ENCODE results near the gene CAPN14. TPM values are rescaled to one million over a fixed set of nuclear protein-coding genes. Genes with fewer than 3 reads are reported as not detected.

CAPN14 gene
- total RNA-seq, 1 donor from 2014 or later: 0.14 TPM

- no peaks in the 10 kb centered on the region for H3K9me3 ChIP-seq (ENCODE audit: insufficient read depth, low read depth, low read length)
- peaks cover 4% of the 10 kb centered on the region for H4K20me1 ChIP-seq (ENCODE audit: insufficient read depth, low read length)
- H2AFZ ChIP-seq (ENCODE audit: low read depth, low read length): no peak overlapping the region
- H3K27ac ChIP-seq (ENCODE audit: low read depth, low read length): no peak overlapping the region
- H3K27me3 ChIP-seq (ENCODE audit: insufficient read depth, low read length): no peaks in the 10 kb centered on the region
- Mint-ChIP-seq H3K27ac (ENCODE audit: unreplicated experiment) (no peak overlapping the region), H3K4me3 (ENCODE audit: unreplicated experiment) (no peak overlapping the region), H3K4me1 (ENCODE audit: low read depth, unreplicated experiment) (no peaks in the 10 kb centered on the region), H3K27me3 (ENCODE audit: low read depth, unreplicated experiment) (no peaks in the 10 kb centered on the region), H3K36me3 (ENCODE audit: low read depth, unreplicated experiment) (peaks cover 30% of the 10 kb centered on the region), H3K9me3 (ENCODE audit: unreplicated experiment) (no peaks in the 10 kb centered on the region)
- TF ChIP-seq EZH2 (IDR thresholded peaks at IDR 0.05; ENCODE audit: insufficient read depth, low read length): no peak
- TF ChIP-seq CTCF (IDR thresholded peaks at IDR 0.05; ENCODE audit: insufficient read depth, low read depth, low read length): no peak
- H3K4me1 ChIP-seq (ENCODE audit: insufficient read depth, low read length): peaks cover 1% of the 10 kb centered on the region
- no peak overlapping the region for H3K4me2 ChIP-seq (ENCODE audit: low read length)
- H3K36me3 ChIP-seq (ENCODE audit: insufficient read depth, low read length): peaks cover 8% of the 10 kb centered on the region
- no peak overlapping the region for H3K9ac ChIP-seq (ENCODE audit: low read length)
- FAIRE-seq (no peak), DNase-seq (ENCODE audit: low read depth) (no peak)
- no peaks in the 10 kb centered on the region for H3K79me2 ChIP-seq (ENCODE audit: insufficient read depth, low read length)
- H3K4me3 ChIP-seq (ENCODE audit: insufficient read depth, low read depth, low read length): no peak overlapping the region
Measured at GRCh38 chr2:31263636-31264190, 46.4 kb upstream of the CAPN14 start.

- no peak overlapping the region for H2AFZ ChIP-seq (ENCODE audit: low read depth, low read length)
- DNase-seq (ENCODE audit: low read depth) (no peak), FAIRE-seq (no peak)
- no peak overlapping the region for H3K9ac ChIP-seq (ENCODE audit: low read length)
- H3K36me3 ChIP-seq (ENCODE audit: insufficient read depth, low read length): peaks cover 8% of the 10 kb centered on the region
- H3K27me3 Mint-ChIP-seq (ENCODE audit: low read depth, unreplicated experiment): no peaks in the 10 kb centered on the region
- no peak overlapping the region for H3K4me2 ChIP-seq (ENCODE audit: low read length)
- no peaks in the 10 kb centered on the region for H3K79me2 ChIP-seq (ENCODE audit: insufficient read depth, low read length)
- H3K9me3 Mint-ChIP-seq (ENCODE audit: unreplicated experiment): no peaks in the 10 kb centered on the region
- TF ChIP-seq CTCF (IDR thresholded peaks at IDR 0.05; ENCODE audit: insufficient read depth, low read depth, low read length) (no peak), EZH2 (IDR thresholded peaks at IDR 0.05; ENCODE audit: insufficient read depth, low read length) (no peak)
- H3K4me1 Mint-ChIP-seq (ENCODE audit: low read depth, unreplicated experiment): no peaks in the 10 kb centered on the region
- H3K4me3 Mint-ChIP-seq (ENCODE audit: unreplicated experiment): no peak overlapping the region
- H3K9me3 ChIP-seq (ENCODE audit: insufficient read depth, low read depth, low read length): no peaks in the 10 kb centered on the region
- H3K27ac Mint-ChIP-seq (ENCODE audit: unreplicated experiment): no peak overlapping the region
- H3K4me3 ChIP-seq (ENCODE audit: insufficient read depth, low read depth, low read length): no peak overlapping the region
- no peaks in the 10 kb centered on the region for H3K4me1 ChIP-seq (ENCODE audit: insufficient read depth, low read length)
- no peaks in the 10 kb centered on the region for H3K27me3 ChIP-seq (ENCODE audit: insufficient read depth, low read length)
- H4K20me1 ChIP-seq (ENCODE audit: insufficient read depth, low read length): peaks cover 15% of the 10 kb centered on the region
- no peak overlapping the region for H3K27ac ChIP-seq (ENCODE audit: low read depth, low read length)
- peaks cover 24% of the 10 kb centered on the region for H3K36me3 Mint-ChIP-seq (ENCODE audit: low read depth, unreplicated experiment)
Measured at GRCh38 chr2:31260870-31261269, 43.6 kb upstream of the CAPN14 start.

- DNase-seq (ENCODE audit: low read depth) (no peak), FAIRE-seq (no peak)
- peaks cover 23% of the 10 kb centered on the region for H4K20me1 ChIP-seq (ENCODE audit: insufficient read depth, low read length)
- H3K9ac ChIP-seq (ENCODE audit: low read length): no peak overlapping the region
- no peaks in the 10 kb centered on the region for H3K79me2 ChIP-seq (ENCODE audit: insufficient read depth, low read length)
- H3K9me3 Mint-ChIP-seq (ENCODE audit: unreplicated experiment): no peaks in the 10 kb centered on the region
- H3K27me3 Mint-ChIP-seq (ENCODE audit: low read depth, unreplicated experiment): no peaks in the 10 kb centered on the region
- H3K4me1 ChIP-seq (ENCODE audit: insufficient read depth, low read length): no peaks in the 10 kb centered on the region
- H3K4me2 ChIP-seq (ENCODE audit: low read length): no peak overlapping the region
- peaks cover 8% of the 10 kb centered on the region for H3K36me3 ChIP-seq (ENCODE audit: insufficient read depth, low read length)
- H3K4me3 Mint-ChIP-seq (ENCODE audit: unreplicated experiment): no peak overlapping the region
- H2AFZ ChIP-seq (ENCODE audit: low read depth, low read length): no peak overlapping the region
- no peak overlapping the region for H3K27ac Mint-ChIP-seq (ENCODE audit: unreplicated experiment)
- H3K9me3 ChIP-seq (ENCODE audit: insufficient read depth, low read depth, low read length): no peaks in the 10 kb centered on the region
- H3K27ac ChIP-seq (ENCODE audit: low read depth, low read length): no peak overlapping the region
- H3K36me3 Mint-ChIP-seq (ENCODE audit: low read depth, unreplicated experiment): peaks cover 30% of the 10 kb centered on the region
- H3K4me1 Mint-ChIP-seq (ENCODE audit: low read depth, unreplicated experiment): no peaks in the 10 kb centered on the region
- no peak for TF ChIP-seq EZH2 (IDR thresholded peaks at IDR 0.05; ENCODE audit: insufficient read depth, low read length)
- TF ChIP-seq CTCF (IDR thresholded peaks at IDR 0.05; ENCODE audit: insufficient read depth, low read depth, low read length): no peak
- H3K4me3 ChIP-seq (ENCODE audit: insufficient read depth, low read depth, low read length): no peak overlapping the region
- H3K27me3 ChIP-seq (ENCODE audit: insufficient read depth, low read length): no peaks in the 10 kb centered on the region
Measured at GRCh38 chr2:31259075-31259474, 41.8 kb upstream of the CAPN14 start.

All from astrocyte (in vitro differentiated cells and primary cell).